Midbrain (tissue), 1 donor: ENCODE measurements around the gene MYL3.
A peak's percentile ranks its signal among the peaks of the same experiment; 100 is the strongest.
"Not testable (repeated sequence)": the region's sequence is repeated elsewhere in the genome, so short reads cannot be mapped to it uniquely, and the experiment has no call there.

ENCODE experiments used
- DNase-seq: peaks from one replicate; lab custom pipeline; 2025; lab: John Stamatoyannopoulos, UW

Gene MYL3

GRCh38 chr3:46863261-46863782 lies at the start of gene MYL3:
MYL3 (minus strand) TSS chr3:46863444; CDS start chr3:46863390, 54 bp downstream.
- DNase-seq = no peak

- no peak for DNase-seq
Observed at GRCh38 chr3:46912986-46913385, 49.7 kb upstream of the MYL3 start.

- not testable (repeated sequence) for DNase-seq
Observed at GRCh38 chr3:46910914-46911313, 47.7 kb upstream of the MYL3 start.

- DNase-seq = no peak
Observed at GRCh38 chr3:46910166-46910760, 47.0 kb upstream of the MYL3 start.

GRCh38 chr3:46909535-46910161 lies 46.4 kb upstream of the MYL3 start:
- DNase-seq = peak; percentile 79

GRCh38 chr3:46908986-46909534 lies 45.8 kb upstream of the MYL3 start:
- DNase-seq = no peak

GRCh38 chr3:46908294-46908985 lies 45.2 kb upstream of the MYL3 start:
- no peak for DNase-seq

GRCh38 chr3:46907960-46908293 lies 44.7 kb upstream of the MYL3 start:
- no peak for DNase-seq

- no peak for DNase-seq
Observed at GRCh38 chr3:46907271-46907670, 44.0 kb upstream of the MYL3 start.

- DNase-seq = no peak
Observed at GRCh38 chr3:46906471-46907058, 43.3 kb upstream of the MYL3 start.

GRCh38 chr3:46905661-46906451 lies 42.6 kb upstream of the MYL3 start:
- no peak for DNase-seq

GRCh38 chr3:46905213-46905560 lies 41.9 kb upstream of the MYL3 start:
- no peak for DNase-seq

GRCh38 chr3:46904303-46905212 lies 41.3 kb upstream of the MYL3 start:
- DNase-seq = no peak

GRCh38 chr3:46903341-46904302 lies 40.4 kb upstream of the MYL3 start:
- DNase-seq = no peak

GRCh38 chr3:46902188-46902631 lies 39.0 kb upstream of the MYL3 start:
- DNase-seq = no peak

- no peak for DNase-seq
Observed at GRCh38 chr3:46901591-46902187, 38.4 kb upstream of the MYL3 start.

GRCh38 chr3:46901061-46901460 lies 37.8 kb upstream of the MYL3 start:
- no peak for DNase-seq

- no peak for DNase-seq
Observed at GRCh38 chr3:46900356-46900755, 37.1 kb upstream of the MYL3 start.

GRCh38 chr3:46900007-46900292 lies 36.7 kb upstream of the MYL3 start:
- no peak for DNase-seq
